Stimulated activated CD8-positive, alpha-beta memory T cell treated with anti-CD3 and anti-CD28 coated beads, Interleukin-4, amount 100 ng/mL, for 24 hours (primary cell): ENCODE data around the gene STKLD1.
A peak's percentile ranks its signal among the peaks of the same experiment; 100 is the strongest.
"Not testable (repeated sequence)": the region's sequence is repeated elsewhere in the genome, so short reads cannot be mapped to it uniquely, and the experiment has no call there.

Experiments
- DNase-seq: peaks from one replicate; pipeline ENCODE4 v3.0.0-alpha.2; 2020; ENCODE audit warnings: low read depth

Gene STKLD1

GRCh38 chr9:133386338-133386737, 10.2 kb downstream of the STKLD1 start:
- DNase-seq = no peak

GRCh38 chr9:133387680-133388079, 11.5 kb downstream of the STKLD1 start:
- DNase-seq = no peak

- DNase-seq = no peak
These were observed 12.9 kb downstream of the STKLD1 start for GRCh38 chr9:133389025-133389557.

- DNase-seq = no peak
These were observed 13.4 kb downstream of the STKLD1 start for GRCh38 chr9:133389562-133389961.

- no peak for DNase-seq
These were observed 14.5 kb downstream of the STKLD1 start for GRCh38 chr9:133390713-133391112.

GRCh38 chr9:133391449-133391848, 15.3 kb downstream of the STKLD1 start:
- not testable (repeated sequence) for DNase-seq

GRCh38 chr9:133392308-133392707, 16.1 kb downstream of the STKLD1 start:
- DNase-seq = not testable (repeated sequence)

- no peak for DNase-seq
These were observed 17.2 kb downstream of the STKLD1 start for GRCh38 chr9:133393399-133393798.

- DNase-seq = no peak
These were observed 18.6 kb downstream of the STKLD1 start for GRCh38 chr9:133394687-133395271.

- DNase-seq = no peak
These were observed 20.8 kb downstream of the STKLD1 start for GRCh38 chr9:133396952-133397351.

GRCh38 chr9:133397370-133397769, 21.2 kb downstream of the STKLD1 start:
- DNase-seq = no peak

- DNase-seq = no peak
These were observed 21.7 kb downstream of the STKLD1 start for GRCh38 chr9:133397895-133398294.

GRCh38 chr9:133400292-133400691, 24.1 kb downstream of the STKLD1 start:
- no peak for DNase-seq

GRCh38 chr9:133401588-133401987, 25.4 kb downstream of the STKLD1 start:
- DNase-seq = no peak

GRCh38 chr9:133402689-133403088, 26.5 kb downstream of the STKLD1 start:
- DNase-seq = no peak

- DNase-seq = peak; percentile 22
These were observed 27.7 kb downstream of the STKLD1 start for GRCh38 chr9:133403766-133404453.

- no peak for DNase-seq
These were observed 28.4 kb downstream of the STKLD1 start for GRCh38 chr9:133404454-133405002.

- no peak for DNase-seq
These were observed 29.6 kb downstream of the STKLD1 start for GRCh38 chr9:133405508-133406438.

GRCh38 chr9:133406480-133407307, 30.5 kb downstream of the STKLD1 start:
- peak; percentile 73 for DNase-seq

- DNase-seq = no peak
These were observed 31.9 kb downstream of the STKLD1 start for GRCh38 chr9:133408042-133408441.

- DNase-seq = no peak
These were observed 39.0 kb downstream of the STKLD1 start for GRCh38 chr9:133415170-133415569.
